Sciatic nerve (tissue), 2 donors: Measurements from ENCODE around the gene COA1. TPM values are rescaled to one million over a fixed set of nuclear protein-coding genes. Genes with fewer than 3 reads are reported as not detected.
"Not testable (repeated sequence)": the region's sequence is repeated elsewhere in the genome, so short reads cannot be mapped to it uniquely, and the experiment has no call there.

Source experiments
- ATAC-seq: fragments of 200-7000 bp; cut with Tn5 transposase; one replicate; pipeline ENCODE4 v1.9.1; 2020; ENCODE audit warnings: mild to moderate bottlenecking, moderate library complexity
- DNase-seq: peaks from one replicate; pipeline ENCODE4 v3.0.0-alpha.2; 2020; ENCODE audit warnings: low spot score
- intact Hi-C: fragments of 100-400 bp; cut with DNase I; formaldehyde crosslinking; loops from one replicate; pipeline ENCODE4 v1.14.2; 2022
- total RNA-seq: library from RNA; stranded (reverse); fragmentation: NEBNext Ultra II Directional; extraction: Animal tissue kit (Norgen Biotek cat#: 25700); gene quantifications from one replicate; pipeline ENCODE4 v1.2.1, GENCODE V29; 2021
- donor health status: DM: no; HTN: no; CAD: no.
- donor health status: DM: no; HTN: no; CAD: no.

Gene COA1
- total RNA-seq, 1 donor from 2014 or later = 56.8 TPM

DNA sequence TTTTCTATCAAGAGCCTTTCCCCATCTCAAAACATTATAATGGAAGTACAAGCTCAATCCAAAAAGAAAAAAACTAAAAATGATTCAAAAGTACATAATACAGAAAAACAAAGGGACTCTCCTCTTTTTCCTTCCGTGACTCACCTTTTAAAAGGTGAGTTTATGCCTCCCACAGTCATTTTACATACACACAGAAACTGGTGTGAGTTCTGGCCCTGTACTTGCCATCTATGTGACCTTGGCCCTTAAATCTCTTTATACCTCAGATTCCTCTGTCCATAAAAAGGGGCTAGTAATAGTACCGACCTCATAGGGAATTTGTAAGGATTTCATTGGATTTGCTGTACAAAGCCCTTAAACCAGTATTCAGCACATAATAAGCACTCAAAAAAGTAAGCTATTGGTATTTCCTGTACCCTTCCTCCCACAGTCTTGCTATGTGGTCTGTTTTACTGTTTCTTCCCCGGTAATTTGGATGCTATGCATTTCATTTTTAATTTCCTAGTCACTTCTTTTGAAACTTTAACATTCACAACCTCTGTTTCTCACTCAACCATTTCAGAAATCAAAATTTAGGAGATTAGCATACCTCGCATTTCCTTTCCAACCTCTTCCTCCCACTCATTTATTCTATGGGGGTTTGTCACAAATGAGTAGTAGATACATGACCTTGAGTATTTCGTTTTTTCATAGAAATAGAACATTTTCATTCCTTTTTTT lies 107.4 kb downstream of the COA1 start:
- intact Hi-C loops = no loop called here
- ATAC-seq (no peak), DNase-seq (no peak)

DNA sequence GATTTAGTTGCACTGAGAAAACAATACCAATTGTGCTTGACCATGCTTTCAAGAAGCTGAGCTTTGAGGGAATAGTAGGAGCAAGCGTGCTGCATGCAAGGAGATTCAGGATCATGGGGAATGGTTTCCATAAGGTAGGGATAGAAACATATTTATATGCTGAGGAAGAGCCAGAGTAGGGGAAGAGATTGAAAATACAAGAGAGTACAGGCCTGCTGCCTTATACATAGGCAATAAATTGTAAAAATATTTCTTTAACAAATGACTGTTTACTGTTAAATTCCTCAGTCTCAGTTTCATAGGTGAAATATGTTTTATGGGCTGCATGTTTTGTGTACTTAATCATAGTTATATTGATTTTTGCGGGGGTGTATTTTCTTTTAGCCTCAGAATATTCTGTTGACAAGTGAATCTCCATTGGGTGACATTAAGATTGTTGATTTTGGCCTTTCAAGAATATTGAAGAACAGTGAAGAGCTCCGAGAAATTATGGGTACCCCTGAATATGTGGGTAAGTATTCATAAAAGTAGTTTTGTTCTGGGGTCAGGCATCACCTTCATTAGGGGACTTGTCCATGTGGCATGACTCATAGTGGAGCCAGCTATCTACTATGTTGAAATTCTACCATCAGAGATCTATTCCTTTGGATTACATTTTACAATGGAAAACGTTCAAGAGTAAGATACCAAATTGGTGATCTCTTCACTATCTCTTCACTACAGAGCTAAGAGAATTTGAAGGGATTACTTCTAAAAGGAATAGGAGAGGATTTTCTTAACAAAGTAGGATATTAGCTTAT lies 109.9 kb downstream of the COA1 start:
- no peak for ATAC-seq
- intact Hi-C loops = no loop called here
- DNase-seq = no peak

DNA sequence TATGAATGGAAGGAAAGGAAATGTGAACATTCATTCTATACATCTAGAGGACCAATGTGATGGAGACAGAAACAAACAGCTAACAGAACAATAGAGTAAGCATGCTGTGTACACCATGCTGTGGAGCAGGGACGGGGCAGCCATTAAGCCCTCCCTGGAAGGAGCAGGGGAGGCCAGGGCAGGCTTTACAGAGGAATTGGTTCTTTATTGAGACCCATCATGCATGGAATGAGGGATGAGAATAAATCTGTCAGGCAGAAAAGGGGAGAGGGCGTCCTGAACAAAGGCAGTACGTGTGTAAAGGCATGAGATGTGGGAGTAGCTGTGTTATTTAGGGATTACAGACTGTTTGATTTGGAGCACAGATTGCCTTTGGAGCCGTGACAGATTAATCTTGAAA lies 111.2 kb downstream of the COA1 start:
- DNase-seq (no peak), ATAC-seq (no peak)
- intact Hi-C loops = no loop called here

GRCh38 chr7:43616977-43617376 lies 112.3 kb downstream of the COA1 start:
- intact Hi-C loops = no loop called here
- ATAC-seq = no peak
- DNase-seq = no peak

DNA sequence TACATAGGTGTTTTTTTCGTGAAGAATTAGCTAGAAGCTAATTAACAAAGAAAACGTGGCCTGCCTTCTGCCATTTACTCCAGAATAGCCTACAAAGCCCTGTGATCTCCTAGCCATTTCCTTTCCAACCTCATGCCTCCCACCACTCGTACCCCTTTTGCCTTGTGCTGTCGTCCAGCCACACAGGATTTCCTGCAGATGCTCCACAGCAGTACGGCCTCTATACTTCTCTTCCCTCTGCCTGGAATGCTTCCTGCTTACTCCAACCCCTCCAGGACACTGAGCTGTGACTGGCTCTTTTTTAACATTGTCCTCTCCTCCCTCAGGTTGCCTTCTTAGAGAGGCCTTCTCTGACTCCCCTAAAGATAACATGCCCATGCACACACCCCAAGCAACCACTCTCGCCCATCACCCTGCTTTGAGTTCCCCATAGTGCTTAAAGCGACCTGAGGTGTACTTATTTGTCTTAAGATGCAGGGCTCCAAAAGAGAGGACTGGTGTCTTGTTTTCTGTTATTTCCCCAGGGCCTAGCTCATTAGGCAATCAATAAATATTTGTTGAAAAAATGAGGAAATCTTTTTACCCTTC lies 113.7 kb downstream of the COA1 start:
- intact Hi-C loops = no loop called here
- ATAC-seq (no peak), DNase-seq (no peak)

DNA sequence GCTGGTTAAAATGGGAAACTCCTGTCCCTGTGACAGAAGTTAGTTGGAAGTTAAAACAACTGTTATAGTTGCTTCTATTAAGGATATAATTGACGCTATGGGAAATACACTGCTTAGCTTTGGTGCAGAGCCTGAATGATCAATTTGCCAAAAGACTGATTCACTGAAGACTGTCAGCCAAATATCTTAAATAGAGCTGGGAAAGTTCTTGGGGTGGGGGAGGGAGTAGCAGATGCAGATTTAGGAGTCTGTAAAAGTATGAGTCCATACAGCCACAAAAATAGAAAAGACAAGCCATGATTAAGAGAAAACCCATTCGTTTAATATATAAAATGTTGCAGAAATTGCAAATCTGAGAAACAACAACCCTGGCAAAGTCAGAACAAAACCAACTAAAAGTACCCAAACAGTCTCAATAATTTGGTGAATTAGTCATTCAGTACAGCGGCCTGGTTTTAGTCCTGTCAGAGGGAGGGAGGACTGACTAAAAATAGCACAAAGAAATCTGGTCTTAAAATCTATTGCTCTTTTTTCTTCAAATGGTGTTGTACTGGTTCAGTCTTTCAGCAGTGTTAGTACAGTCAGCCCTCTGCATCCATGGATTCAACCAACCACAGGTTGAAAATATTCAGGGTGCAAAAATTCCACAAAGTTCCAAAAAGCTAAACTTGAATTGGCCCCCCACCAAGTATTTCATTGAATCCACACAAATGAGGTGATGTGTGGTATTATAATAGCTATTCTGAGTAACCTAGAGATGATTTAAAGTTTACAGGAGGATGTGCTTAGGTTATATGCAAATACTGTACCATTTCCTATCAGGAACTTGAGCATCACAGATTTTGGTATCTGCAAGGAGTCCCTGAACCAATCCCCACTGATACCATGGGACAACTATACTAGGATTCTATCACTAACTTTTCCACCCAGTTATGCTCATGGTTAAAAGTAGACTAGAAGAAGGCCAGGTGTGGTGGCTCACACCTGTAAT lies 116.4 kb downstream of the COA1 start:
- intact Hi-C loops = no loop called here
- ATAC-seq (peak; percentile 24), DNase-seq (no peak)

DNA sequence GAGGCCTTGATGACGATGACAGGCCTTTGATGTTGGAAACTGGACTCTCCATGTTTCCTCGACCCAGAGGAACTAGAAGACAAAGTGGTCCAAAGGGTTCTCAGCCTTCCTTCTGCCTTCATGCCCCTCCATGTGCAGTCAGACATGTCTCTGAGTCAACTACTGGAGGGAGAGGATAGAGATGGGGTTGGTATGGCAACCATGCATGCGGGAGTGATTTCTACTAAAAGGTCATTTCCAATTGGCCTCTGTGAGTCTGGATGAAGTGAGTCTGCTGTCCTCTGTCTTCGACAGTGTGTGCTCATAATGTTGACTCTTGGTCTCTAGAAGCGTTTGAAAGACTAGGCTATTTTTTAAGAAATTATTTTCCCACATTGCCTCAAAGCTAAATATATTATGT lies 117.2 kb downstream of the COA1 start:
- ATAC-seq = no peak
- no peak for DNase-seq
- intact Hi-C loops = no loop called here

DNA sequence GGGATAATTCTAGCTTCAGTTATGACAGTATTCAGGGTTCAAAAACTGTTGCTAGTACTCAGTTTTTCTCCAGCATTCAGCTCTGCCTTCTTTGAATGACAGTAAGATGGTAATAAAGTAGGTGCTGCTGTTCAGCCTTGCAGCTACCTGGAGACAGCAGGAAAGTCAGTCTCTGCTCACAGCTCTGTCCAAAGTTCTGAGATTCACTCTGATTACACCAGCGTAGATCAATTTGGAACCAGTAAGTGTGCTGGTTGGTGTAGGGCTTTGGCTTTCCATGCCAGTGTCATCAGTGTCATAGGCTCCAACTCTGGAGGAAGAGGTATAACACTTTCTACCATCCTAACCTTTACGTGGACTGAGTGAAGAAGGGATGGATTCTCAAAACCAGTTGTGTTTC lies 120.2 kb downstream of the COA1 start:
- intact Hi-C loops = no loop called here
- DNase-seq (no peak), ATAC-seq (no peak)

GRCh38 chr7:43604251-43604650 lies 125.1 kb downstream of the COA1 start:
- no peak for ATAC-seq
- intact Hi-C loops = no loop called here
- no peak for DNase-seq

GRCh38 chr7:43602256-43602655 lies 127.1 kb downstream of the COA1 start:
- intact Hi-C loops = no loop called here
- ATAC-seq = no peak
- no peak for DNase-seq

- intact Hi-C loops = no loop called here
- ATAC-seq (no peak), DNase-seq (no peak)
Observed at GRCh38 chr7:43600056-43600455, 129.3 kb downstream of the COA1 start.

- intact Hi-C loops, ATAC-seq, DNase-seq: not testable (repeated sequence)
Observed at GRCh38 chr7:43596426-43596825, 132.9 kb downstream of the COA1 start.

DNA sequence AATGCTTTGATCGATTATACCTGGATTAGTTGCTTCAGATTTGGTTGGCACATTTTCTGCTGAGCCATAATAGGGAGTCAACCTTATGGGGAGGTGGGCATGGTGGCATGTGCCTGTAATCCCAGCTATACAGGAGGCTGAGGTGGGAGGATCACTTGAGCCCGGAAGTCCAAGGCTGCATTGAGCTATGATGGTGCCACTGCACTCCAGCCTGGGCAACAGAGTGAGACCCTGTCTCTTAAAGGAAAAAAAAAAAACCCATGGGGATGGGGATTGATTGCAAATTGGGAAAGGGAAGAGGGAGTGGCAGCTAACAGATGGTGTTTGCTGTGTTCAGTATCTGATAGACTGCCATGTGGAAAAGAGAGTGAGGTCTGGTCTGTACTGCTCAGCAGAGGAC lies 135.3 kb downstream of the COA1 start:
- no peak for ATAC-seq
- intact Hi-C loops = no loop called here
- no peak for DNase-seq

DNA sequence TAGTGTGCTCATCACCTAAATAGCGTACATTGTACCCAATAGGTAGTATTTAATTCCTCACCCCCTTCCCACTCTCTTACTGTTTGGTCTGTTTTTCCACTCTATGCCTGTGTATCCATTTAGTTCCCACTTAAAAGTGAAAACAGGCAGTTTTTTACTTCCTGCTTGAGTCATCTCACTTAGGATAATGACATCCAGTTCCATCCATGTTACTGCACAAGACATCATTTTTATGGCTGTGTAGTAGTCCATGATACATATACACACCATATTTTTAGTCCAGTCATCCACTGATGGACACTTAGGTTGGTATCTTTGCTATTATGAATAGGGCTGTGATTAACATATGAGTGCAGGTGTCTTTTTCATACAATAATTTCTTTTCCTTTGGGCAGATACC lies 136.3 kb downstream of the COA1 start:
- intact Hi-C loops = no loop called here
- ATAC-seq (no peak), DNase-seq (no peak)

GRCh38 chr7:43592326-43592725 lies 137.0 kb downstream of the COA1 start:
- DNase-seq (no peak), ATAC-seq (no peak)
- intact Hi-C loops = no loop called here

GRCh38 chr7:43591558-43592180 lies 137.7 kb downstream of the COA1 start:
- intact Hi-C loops = no loop called here
- DNase-seq (no peak), ATAC-seq (no peak)

- DNase-seq (no peak), ATAC-seq (no peak)
- intact Hi-C loops = no loop called here
Observed at GRCh38 chr7:43590862-43591557, 138.3 kb downstream of the COA1 start.

GRCh38 chr7:43589728-43590127 lies 139.6 kb downstream of the COA1 start:
- ATAC-seq (no peak), DNase-seq (no peak)
- intact Hi-C loops = no loop called here
